OCI-LY1 (cell line): ENCODE data around the gene SLC19A1.

Source experiments
- H2AFZ ChIP-seq: fragments of 200-600 bp; sonication (generic), shearing (Covaris generic); 2 replicates; pipeline ENCODE4 v1.6.0; 2014; ENCODE audit warnings: antibody characterized with exemption, mild to moderate bottlenecking, low read length
- H3F3A ChIP-seq: fragments of 200-600 bp; sonication (generic), shearing (Covaris generic); 2 replicates; pipeline ENCODE4 v1.6.0; 2014; ENCODE audit warnings: mild to moderate bottlenecking, antibody characterized with exemption, low read length, moderate library complexity; ENCODE audit not compliant: insufficient read depth
- H3K27ac ChIP-seq: fragments of 200-600 bp; sonication (generic); 2 replicates; pipeline ENCODE4 v1.5.1; 2014; ENCODE audit warnings: low read length, mixed run types, mild to moderate bottlenecking, low read depth; ENCODE audit not compliant: poor library complexity, severe bottlenecking
- H3K27me3 ChIP-seq: fragments of 200-600 bp; sonication (generic); 2 replicates; pipeline ENCODE4 v1.6.0; 2014; ENCODE audit warnings: antibody characterized with exemption, mild to moderate bottlenecking, low read length, moderate library complexity; ENCODE audit not compliant: insufficient read depth
- H3K36me3 ChIP-seq: fragments of 200-600 bp; sonication (generic); 2 replicates; pipeline ENCODE4 v1.6.1; 2014; ENCODE audit warnings: mild to moderate bottlenecking, antibody characterized with exemption, low read length, moderate library complexity, mixed read lengths; ENCODE audit not compliant: insufficient read depth
- H3K4me1 ChIP-seq: fragments of 200-600 bp; sonication (generic); 2 replicates; pipeline ENCODE4 v1.5.1; 2014; ENCODE audit warnings: mild to moderate bottlenecking, low read length, moderate library complexity; ENCODE audit not compliant: insufficient read depth, severe bottlenecking
- H3K4me2 ChIP-seq: fragments of 200-600 bp; sonication (generic), shearing (Covaris generic); 2 replicates; pipeline ENCODE4 v1.6.1; 2014; ENCODE audit warnings: low read length
- H3K4me3 ChIP-seq: fragments of 200-600 bp; sonication (generic); 2 replicates; pipeline ENCODE4 v1.5.1; 2014; ENCODE audit warnings: low read length, low read depth, mild to moderate bottlenecking, mixed read lengths; ENCODE audit not compliant: poor library complexity, severe bottlenecking
- H3K79me2 ChIP-seq: fragments of 200-600 bp; shearing (Covaris generic); 2 replicates; pipeline ENCODE4 v1.6.1; 2016; ENCODE audit warnings: mixed run types, low read length, mixed read lengths; ENCODE audit not compliant: insufficient read depth
- H3K9ac ChIP-seq: fragments of 200-600 bp; sonication (generic), shearing (Covaris generic); 2 replicates; pipeline ENCODE4 v1.6.1; 2014; ENCODE audit warnings: mild to moderate bottlenecking, low read length, mixed read lengths
- H3K9me2 ChIP-seq: fragments of 200-600 bp; sonication (generic), shearing (Covaris generic); 2 replicates; pipeline ENCODE4 v1.6.1; 2014; ENCODE audit warnings: low read depth, mild to moderate bottlenecking, low read length, mixed read lengths
- H3K9me3 ChIP-seq: fragments of 200-600 bp; shearing (Covaris generic); 2 replicates; pipeline ENCODE4 v1.6.1; 2014; ENCODE audit warnings: low read length, mixed read lengths
- H4K20me1 ChIP-seq: fragments of 200-600 bp; sonication (generic), shearing (Covaris generic); 2 replicates; pipeline ENCODE4 v1.6.0; 2016; ENCODE audit warnings: mild to moderate bottlenecking, low read length; ENCODE audit not compliant: insufficient read depth
- CTCF ChIP-seq: fragments of 200-600 bp; sonication (generic), shearing (Covaris generic); IDR thresholded peaks from 2 replicates; pipeline ENCODE4 v1.5.1; 2017; ENCODE audit warnings: mild to moderate bottlenecking, antibody characterized with exemption, low read length, moderate library complexity, mixed read lengths
- EZH2 ChIP-seq: fragments of 200-600 bp; sonication (generic), shearing (Covaris generic); IDR thresholded peaks from 2 replicates; pipeline ENCODE4 v1.8.0; 2017; ENCODE audit warnings: borderline replicate concordance, mixed run types, mild to moderate bottlenecking, antibody characterized with exemption, low read length, moderate library complexity, mixed read lengths

Gene SLC19A1

GRCh38 chr21:45448810-45449657, 93.2 kb downstream of the SLC19A1 start:
- TF ChIP-seq CTCF (no peak), EZH2 (no peak)
- Histone ChIP-seq H3K9me2 (no peaks in the 10 kb centered on the region), H3K4me3 (no peak overlapping the region), H3K9ac (no peak overlapping the region), H3K36me3 (no peaks in the 10 kb centered on the region), H3K4me1 (no peaks in the 10 kb centered on the region), H3K79me2 (no peaks in the 10 kb centered on the region), H3K4me2 (no peak overlapping the region), H3F3A (peaks cover 8% of the 10 kb centered on the region; the same call in 1 of the 2 replicates), H3K9me3 (no peaks in the 10 kb centered on the region), H3K27ac (no peak overlapping the region), H4K20me1 (no peaks in the 10 kb centered on the region), H2AFZ (no peak overlapping the region), H3K27me3 (no peaks in the 10 kb centered on the region)

- H3K36me3 ChIP-seq = no peaks in the 10 kb centered on the region
- no peak overlapping the region for H2AFZ ChIP-seq
Observed at GRCh38 chr21:45448283-45448809, 93.9 kb downstream of the SLC19A1 start.

More at GRCh38 chr21:45448283-45448809, 93.9 kb downstream of the SLC19A1 start:
- H4K20me1 ChIP-seq = no peaks in the 10 kb centered on the region
- H3K9ac ChIP-seq = no peak overlapping the region
- no peaks in the 10 kb centered on the region for H3K4me1 ChIP-seq
- TF ChIP-seq CTCF (no peak), EZH2 (no peak)
- no peak overlapping the region for H3K27ac ChIP-seq
- H3F3A ChIP-seq = peaks cover 8% of the 10 kb centered on the region; the same call in 1 of the 2 replicates
- H3K27me3 ChIP-seq = no peaks in the 10 kb centered on the region
- H3K9me3 ChIP-seq = no peaks in the 10 kb centered on the region
- no peak overlapping the region for H3K4me3 ChIP-seq
- H3K9me2 ChIP-seq = no peaks in the 10 kb centered on the region
- no peaks in the 10 kb centered on the region for H3K79me2 ChIP-seq
- H3K4me2 ChIP-seq = no peak overlapping the region
